Measurements from ENCODE around the gene PXN.
"Not testable (repeated sequence)": the region's sequence is repeated elsewhere in the genome, so short reads cannot be mapped to it uniquely, and the experiment has no call there.

GRCh38 chr12:120206781-120207180 lies 58.7 kb downstream of the PXN start:
- TF ChIP-seq, protein P1, sequence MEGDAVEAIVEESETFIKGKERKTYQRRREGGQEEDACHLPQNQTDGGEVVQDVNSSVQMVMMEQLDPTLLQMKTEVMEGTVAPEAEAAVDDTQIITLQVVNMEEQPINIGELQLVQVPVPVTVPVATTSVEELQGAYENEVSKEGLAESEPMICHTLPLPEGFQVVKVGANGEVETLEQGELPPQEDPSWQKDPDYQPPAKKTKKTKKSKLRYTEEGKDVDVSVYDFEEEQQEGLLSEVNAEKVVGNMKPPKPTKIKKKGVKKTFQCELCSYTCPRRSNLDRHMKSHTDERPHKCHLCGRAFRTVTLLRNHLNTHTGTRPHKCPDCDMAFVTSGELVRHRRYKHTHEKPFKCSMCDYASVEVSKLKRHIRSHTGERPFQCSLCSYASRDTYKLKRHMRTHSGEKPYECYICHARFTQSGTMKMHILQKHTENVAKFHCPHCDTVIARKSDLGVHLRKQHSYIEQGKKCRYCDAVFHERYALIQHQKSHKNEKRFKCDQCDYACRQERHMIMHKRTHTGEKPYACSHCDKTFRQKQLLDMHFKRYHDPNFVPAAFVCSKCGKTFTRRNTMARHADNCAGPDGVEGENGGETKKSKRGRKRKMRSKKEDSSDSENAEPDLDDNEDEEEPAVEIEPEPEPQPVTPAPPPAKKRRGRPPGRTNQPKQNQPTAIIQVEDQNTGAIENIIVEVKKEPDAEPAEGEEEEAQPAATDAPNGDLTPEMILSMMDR (conservative IDR thresholded peaks at IDR 0.05 in 1 of 2, IDR thresholded peaks at IDR 0.05 in 1 of 2; ENCODE audit: extremely low read depth in 1 of 2, insufficient read depth in 1 of 2, low read depth in 1 of 2, low read length in 2 of 2): not testable (repeated sequence)
- not testable (repeated sequence) for TF ChIP-seq EZH2 (IDR thresholded peaks at IDR 0.05; ENCODE audit: borderline replicate concordance, low read length)
